GM21528 (cell line): ENCODE results near the gene UTP15.

Experiments
- ATAC-seq: cut with Tn5 transposase; IDR thresholded peaks from one replicate; pipeline ENCODE4 v1.9.1; 2021; ENCODE audit warnings: mild to moderate bottlenecking, moderate library complexity; ENCODE audit not compliant: unreplicated experiment, low FRiP score

Gene UTP15

DNA sequence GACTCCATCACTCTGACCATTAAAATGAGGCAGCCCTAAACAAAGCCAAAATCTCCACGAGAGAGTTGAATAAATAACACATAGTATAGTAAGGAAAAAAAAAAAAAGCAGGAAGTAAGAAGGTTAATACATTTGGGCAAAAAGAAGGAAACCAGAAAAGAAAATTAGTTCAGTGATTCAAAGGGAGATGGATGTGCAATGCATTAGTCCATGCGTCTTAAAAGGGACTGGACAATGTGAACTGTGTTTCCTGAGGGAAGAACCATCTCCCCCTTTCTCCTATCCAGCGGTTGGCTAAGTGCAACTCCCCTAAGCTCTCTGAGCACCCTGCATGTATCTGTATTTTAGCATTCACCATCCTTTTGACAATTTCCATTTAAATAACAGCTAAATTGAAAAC is 1.5 kb upstream of the UTP15 start:
- no peak for ATAC-seq

DNA sequence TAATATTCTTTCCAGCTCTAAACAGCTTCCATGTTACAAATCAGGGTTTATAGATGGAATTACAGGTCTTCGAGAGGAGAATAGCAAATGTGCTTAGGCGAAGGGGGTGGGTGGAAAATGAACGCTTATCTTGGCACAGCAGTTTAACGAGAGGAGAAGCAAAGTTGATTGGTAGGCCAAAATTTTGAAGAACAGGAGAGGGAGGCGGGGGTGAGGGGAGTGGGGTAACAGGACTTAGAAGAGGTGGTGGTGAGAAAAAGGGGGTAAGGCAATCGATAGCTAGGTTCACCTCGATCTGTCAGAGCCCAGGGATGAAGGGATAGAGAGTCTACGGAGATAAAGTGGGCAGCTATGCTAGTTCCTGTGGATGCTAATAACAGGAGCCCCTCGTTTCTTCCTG is 868 bp upstream of the UTP15 start:
- peak; percentile 2 for ATAC-seq

DNA sequence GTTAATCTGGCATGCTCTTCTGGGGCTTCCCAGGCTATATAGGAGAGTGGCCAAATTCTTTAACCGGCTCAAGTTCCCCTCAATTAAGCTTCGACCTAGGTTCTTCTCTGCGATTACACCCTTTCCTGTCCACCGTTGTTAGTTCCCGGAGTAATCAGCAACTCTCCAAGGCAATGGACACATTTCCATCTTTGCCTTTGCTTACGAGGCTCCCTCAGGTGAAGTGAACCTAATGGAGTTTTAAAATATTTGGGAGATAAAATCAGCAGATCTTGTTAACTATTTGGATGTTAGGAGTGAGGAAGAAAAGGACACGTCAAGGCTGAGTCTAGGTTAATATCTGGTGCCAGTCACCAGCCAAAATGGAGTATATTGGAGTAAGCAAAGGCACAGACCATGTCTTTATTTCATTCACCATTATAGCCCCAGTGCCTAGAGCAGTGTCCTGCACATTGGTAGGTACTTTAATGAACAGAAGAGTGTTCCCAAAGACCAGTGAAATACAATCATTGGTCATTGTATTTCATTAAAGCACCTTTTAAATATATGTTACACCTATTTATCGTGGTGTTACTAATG is 515 bp downstream of the UTP15 start:
- peak; percentile 0 for ATAC-seq

DNA sequence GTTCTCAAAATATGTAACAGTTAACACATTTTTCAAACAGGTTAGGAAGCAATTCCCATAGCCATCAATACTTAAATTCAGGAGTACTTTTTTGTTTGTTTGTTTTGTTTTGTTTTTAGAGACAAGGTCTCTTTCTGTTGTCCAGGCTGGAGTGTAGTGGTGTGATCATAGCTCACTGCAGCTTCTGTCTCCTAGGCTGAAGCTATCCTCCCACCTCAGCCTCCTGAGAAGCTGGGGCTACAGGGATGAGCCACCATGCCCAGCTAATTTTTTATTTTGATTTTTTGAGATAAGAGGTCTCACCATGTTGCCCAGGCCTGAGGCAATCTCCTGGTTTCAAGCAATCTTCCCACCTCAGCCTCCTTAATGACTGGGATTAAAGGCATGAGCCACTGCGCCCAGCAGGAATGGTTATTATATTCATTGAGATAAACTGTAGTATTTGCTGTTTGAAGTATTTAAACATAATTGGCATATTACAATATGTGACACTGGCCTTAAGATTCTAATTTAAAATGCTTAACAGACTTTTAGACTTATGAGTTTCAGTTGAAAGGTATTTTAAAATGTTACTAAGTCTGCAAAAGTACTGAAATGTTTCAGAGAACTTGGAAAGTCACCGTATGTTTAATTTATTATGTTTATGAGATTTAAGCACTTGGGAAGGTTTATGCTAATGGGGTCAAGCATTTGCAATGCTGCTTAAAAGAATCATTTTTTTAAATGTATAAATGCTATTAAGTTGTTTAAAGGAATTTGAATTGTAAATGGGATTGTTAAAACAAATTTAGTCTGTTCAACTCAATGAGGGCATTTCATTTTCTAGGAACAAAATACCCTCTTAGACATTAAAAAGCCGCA is 17.0 kb downstream of the UTP15 start:
- ATAC-seq: no peak

DNA sequence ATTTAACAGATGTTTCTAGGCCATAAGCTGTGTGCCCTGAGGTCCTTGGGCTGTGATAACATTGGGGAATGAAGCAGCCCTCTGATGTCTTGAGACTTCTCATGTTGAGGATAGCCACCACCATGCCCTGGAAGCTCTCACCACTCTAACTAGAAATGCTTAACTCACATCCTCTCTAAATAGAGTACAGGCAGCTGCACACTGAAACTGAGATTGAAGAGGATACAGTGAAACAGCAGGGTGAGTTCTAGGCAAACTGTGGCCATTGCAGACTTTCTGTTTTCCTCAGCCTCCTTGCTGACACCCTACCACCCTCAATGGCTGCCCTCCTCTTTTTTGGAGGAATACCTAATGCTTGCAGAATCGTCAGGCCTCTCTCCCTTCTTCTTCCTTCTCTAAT is 22.4 kb downstream of the UTP15 start:
- ATAC-seq: no peak

DNA sequence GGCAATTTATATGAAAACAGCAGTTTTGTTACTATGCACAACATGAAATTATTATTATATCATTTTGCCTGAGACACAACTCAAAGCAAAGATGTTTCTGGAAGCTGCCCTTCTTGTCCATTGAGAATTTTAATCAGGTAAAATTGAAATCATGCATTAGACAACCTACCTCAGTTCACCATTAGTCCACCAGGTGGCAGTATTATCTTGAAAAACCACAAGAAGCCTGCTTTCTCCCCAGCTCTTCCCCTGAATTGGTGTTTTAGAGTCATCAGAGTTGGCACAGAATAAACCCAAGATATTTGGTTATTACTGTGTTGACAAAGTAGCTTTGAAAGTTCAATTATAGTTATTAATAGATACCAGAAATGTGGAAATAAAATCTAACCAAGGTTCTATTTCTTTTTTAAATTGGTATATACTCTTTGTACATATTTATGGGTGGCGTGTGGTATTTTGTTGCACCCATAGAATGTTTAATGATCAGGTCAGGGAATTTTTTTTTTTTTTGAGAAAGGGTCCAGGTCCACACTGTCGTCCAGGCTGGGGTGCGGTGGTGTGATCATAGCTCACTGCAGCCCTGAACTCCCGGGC is 25.7 kb downstream of the UTP15 start:
- ATAC-seq: peak; percentile 71

DNA sequence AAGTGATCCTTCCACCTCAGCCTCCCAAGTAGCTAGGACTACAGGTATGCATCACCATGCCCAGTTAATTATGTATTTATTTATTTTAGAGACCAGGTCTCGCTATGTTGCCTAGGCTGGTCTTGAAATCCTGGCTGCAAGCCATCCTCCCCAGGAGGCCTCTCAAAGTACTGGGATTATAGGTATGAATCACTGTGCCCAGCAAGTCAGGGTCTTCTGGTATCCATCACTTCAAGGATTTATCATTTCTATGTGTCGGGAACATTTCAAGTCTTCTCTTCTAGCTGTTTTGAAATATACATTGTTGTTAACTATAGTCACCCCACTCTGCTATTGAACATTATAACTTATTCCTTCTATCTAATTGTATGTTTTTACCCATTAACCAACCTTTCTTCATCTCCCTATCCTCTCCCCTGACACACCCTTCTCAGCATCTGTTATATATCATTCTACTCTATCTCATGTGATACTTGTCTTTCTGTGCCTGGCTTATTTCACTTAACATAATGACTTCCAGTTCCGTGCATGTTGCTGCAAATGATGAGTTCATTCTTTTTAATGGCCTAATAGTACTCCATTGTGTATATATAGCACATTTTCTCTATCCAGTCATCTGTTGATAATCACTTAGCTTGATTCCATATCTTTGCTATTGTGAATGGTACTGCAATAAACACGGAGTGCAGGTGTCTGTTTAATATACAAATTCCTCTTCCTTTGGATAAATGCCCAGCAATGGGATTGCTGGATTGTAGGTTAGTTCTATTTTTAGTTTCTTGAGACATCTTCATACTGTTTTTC is 26.4 kb downstream of the UTP15 start:
- ATAC-seq: no peak

DNA sequence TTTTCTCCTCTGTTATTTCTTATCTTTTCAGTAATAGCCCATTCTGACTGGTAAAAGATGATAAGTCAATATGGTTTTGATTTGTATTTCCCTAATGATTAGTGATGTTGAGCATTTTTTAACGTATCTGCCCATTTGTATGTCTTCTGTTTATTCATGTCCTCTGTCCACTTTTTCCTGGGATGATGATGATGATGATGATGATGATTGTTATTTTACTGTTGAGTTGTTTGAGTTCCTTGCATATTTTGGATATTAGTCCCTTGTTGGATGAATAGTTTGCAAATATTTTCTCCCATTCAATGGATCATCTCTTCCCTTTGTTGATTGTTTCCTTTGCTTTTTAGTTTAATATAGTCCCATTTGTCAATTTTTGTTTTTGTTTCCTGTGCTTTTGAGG is 27.0 kb downstream of the UTP15 start:
- ATAC-seq: no peak

DNA sequence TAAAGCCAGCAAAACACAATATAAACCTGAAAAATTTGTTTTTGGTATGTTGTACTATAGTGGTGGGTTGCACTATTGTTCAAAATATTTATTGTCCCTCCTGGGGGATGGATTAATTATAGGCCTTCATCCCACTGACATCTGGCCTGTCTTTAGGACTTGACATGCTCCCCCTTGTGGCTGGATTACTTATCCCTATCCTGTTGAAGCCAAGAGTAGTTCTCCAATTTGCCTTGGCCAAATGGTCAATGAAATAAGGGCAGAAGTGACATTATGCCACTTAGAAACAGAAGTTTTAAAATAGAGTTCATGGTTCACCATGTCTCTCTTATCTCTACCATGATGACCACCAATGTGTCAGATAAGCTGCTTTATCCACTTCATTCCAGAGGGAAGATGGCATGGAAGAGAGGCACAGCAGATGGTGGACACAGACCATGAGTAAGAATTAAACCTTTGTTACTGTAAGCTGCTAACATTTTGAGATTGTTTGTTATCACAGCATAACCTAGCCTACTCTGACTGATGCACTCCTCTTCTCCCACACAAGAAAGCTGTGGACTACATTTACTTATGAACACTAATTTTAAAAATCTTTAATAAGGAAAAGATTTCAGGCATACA is 31.3 kb downstream of the UTP15 start:
- no peak for ATAC-seq

DNA sequence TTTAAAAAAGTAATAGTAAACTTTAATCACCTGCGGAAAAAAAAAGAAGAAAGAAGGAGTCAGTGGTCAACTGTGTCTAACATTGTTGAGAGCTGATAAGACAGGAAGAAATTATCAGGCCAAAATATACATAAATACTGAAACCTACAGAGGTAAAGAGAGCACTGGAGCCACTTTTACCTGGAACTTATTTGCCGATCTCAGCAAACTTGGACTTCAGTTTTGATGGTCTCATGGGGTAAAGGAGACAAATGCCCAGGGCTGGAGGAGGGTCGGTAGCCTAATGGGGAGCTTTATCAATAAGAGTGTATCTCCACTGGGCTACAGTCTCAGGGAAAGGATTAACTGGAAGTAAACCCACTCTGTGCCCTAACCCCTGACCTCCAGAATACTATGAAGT is 33.8 kb downstream of the UTP15 start:
- no peak for ATAC-seq

DNA sequence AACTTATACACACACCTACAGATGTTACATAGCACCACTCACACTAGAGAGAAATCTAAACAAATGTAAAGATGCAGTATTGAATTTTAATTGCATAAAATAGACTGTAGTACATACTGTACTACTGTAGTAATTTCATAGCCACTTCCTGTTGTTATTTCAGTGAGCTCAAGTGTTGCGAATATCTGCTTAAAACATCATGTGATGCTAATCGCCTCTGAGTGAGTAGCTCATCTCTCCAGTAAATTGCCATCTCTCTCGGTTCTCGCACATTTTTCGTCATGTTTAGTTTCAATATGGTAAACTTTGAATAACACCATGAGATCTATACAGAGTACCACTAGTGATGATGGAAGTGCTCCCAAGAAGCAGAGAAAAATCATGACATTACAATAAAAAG is 38.5 kb downstream of the UTP15 start:
- ATAC-seq: no peak

DNA sequence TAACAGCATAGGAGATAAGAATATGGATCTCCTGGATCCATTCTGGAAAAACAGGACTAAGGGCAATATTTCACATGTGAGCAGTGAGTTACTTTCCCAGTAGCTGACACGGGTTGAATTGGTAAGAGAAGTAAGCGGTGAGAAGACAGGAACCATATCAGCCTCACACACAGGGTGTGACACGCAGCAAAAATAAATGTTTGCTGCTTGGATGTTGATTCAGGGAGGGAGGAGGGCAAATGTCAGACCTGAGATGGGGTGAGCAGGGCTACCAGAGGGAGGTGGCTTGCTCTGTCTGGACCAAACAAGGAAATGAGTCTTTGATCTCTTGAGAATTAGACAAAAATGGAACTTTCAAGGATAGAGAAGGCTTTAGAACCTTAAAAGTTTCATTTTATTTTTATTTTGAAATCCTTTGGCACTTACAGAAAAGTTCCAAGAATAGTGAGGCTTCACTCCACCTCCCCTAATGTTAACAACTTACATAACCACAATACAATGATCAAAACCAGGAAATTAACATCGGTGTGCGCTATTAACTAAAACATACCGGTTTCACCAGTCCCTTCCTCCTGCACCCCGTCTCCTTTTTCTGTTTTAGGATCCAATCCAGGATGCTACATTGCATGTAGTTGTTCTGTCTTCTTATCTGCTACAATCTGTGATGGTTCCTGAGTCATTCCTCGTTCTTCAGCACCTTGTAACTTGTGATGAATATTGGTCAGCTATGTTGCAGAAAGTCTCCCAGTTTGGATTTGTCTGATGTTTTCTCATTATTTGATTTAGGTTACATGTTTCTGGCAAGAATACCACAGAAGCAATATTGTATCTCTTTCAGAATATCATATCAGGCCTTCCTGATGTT is 39.9 kb downstream of the UTP15 start:
- no peak for ATAC-seq

DNA sequence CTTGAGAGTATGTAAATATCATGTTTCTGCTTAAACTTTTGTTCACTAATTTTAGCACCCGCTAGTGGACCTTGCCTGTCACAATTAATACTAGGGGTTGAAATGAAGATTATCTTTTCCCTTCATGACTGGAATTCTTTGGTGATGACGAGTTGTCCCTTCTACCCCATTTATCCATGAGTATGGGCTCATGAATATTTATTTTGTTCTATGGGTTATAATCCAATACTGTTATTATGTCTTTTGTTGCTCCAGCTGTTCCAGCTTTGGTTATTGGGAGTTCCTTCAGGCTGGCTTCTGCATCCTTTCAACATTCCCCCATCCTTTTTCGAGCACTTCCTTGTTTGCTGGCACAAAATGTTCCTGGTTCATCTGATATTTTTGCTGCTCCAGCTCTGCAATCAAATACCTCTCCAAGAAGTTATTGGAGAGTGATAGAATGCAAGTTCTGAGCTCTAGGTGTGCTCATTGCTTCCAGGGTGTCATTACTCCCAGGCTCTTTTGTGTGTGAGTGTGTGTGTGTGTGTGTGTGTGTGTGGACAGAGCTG is 40.7 kb downstream of the UTP15 start:
- ATAC-seq: no peak

DNA sequence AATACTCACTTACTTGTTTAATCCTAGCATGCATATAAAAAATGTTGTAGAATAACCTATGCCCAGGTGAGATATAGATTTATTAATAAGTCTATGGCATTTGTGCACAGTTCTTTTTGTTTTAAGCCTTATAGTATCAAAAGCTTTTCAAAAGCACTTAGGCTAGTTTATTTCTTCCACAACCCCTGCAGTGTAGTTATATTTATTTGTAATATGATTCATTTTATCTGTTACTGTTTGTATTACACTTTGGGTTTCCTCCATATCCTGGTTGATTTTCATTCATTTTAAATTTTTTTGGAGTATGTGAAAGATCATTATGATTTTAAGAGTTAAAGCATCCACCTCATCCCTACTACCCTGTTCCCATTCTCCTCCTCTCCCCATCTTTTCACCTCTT is 41.7 kb downstream of the UTP15 start:
- ATAC-seq: no peak

DNA sequence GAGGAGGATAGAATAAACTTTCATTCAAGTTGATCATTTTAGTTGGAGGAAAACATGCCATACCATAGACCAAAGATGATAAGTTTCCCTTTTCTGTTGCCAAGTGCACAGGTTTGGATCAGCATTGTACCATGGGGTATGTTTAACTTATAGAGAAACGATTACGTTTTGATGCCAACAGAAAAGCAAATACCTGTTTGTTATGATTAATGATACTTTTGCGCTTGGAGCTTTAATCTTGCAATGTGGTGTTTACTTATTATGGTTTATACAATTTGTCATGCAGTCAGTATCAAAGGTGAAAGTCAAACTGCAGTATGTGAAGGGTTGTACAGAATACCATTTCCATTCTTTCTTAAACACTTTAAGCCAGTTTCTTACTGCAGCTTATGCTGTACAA is 47.3 kb downstream of the UTP15 start:
- no peak for ATAC-seq

DNA sequence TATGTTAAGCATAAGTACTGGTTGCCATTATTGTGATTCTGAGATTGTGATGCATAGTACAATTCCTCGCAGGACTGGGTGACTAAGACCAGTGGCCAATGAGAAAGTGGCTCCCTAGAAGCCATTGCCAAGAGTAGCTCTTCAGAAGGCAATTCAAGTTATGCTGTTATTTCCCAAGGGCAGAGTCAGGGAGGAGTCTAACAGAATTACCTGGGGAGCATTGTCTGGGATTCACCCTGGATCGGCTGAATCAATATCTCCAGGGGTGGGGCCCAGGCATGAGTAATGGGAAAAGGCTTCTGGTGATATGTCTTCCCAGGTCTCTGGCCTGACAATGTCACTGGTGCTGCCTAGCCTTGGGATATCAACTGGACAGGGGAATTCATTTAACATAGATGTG is 49.5 kb downstream of the UTP15 start:
- ATAC-seq: no peak

DNA sequence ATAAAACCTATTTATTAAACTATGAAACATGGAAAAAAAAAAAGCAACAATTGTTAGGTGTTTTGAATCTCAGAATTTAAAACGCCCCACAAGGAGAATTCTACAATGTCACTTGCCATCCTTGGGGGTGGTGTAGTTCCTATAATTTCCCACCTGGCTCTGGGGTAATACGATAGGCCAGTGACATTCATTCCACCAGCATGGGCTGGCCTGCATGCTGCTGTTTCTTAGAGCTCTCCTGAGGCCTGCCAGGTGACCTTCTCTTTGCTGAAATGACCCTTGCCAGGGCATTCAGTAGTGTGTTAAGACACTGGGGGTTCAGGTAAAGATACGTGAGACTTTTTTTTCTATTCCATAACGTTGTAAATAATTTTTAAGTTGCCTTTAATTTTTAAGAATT is 50.4 kb downstream of the UTP15 start:
- ATAC-seq: no peak

DNA sequence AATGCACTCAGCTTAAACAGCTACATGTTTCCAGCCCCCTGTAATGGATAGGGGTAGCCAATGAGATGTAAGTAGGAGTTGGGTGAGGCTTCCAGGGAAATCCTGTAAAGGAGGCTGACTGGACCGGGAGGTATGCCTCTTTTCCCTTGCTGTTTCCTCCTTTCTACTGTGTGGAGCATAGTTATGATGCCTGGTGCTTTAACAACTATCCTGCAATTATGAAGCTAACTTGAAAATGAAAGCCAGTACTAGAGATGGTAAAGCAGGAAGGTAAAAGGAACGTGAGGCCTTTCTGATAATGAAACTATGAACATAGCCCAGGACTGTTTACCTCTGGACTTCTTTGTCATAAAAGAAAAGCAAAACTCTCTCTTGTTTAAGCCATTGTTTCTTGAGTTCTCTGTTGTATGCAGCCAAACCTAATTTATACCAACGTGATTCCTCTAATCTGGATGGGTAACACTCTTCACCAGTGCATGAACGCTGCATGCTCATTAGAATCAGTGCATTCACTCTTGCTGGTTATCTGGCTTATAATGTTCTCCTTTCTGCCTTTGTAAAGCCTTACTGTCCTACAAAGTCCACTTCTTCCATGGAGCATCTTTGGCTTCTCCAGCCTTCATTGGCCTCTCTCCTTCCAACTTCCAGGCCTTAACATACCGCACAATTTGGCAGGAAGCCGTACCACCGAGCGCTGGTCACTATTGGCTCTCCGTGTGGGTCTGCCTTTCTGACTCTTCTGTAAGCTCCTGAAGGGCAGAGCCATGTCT is 52.2 kb downstream of the UTP15 start:
- ATAC-seq: no peak
